Activated CD4-positive, alpha-beta T cell treated with anti-CD3 and anti-CD28 coated beads, Interleukin-2, amount 50 U/mL, for 1 hour (primary cell): ENCODE data around the gene KIF4A.

Experiments
- DNase-seq: peaks from one replicate; pipeline ENCODE4 v3.0.0-alpha.2; 2020

KIF4A gene

DNA sequence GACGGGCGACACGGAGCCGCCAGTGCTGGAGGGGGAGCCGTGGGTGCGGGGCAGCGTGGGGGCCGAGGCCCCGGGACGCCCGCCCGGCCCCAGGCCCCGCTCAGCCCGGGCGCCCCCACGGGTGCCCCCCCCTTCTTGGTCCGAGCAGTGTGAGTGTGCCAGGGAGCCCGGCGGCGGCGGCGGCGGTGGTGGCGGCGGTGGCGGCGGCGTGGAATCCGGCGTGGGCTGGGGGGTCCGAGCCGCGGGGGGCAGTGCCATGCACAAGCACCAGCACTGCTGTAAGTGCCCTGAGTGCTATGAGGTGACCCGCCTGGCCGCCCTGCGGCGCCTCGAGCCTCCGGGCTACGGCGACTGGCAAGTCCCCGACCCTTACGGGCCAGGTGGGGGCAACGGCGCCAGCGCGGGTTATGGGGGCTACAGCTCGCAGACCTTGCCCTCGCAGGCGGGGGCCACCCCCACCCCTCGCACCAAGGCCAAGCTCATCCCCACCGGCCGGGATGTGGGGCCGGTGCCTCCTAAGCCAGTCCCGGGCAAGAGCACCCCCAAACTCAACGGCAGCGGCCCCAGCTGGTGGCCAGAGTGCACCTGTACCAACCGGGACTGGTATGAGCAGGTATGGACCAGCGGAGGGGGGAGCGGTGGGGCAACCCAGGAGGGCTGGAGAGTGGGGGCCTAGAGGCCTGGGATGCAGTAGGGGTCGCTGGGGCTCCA is 155.2 kb downstream of the KIF4A start:
- DNase-seq = no peak

GRCh38 chrX:70445951-70446350 is 156.0 kb downstream of the KIF4A start:
- no peak for DNase-seq

- DNase-seq = no peak
Measured at GRCh38 chrX:70446380-70447350, 156.8 kb downstream of the KIF4A start.

DNA sequence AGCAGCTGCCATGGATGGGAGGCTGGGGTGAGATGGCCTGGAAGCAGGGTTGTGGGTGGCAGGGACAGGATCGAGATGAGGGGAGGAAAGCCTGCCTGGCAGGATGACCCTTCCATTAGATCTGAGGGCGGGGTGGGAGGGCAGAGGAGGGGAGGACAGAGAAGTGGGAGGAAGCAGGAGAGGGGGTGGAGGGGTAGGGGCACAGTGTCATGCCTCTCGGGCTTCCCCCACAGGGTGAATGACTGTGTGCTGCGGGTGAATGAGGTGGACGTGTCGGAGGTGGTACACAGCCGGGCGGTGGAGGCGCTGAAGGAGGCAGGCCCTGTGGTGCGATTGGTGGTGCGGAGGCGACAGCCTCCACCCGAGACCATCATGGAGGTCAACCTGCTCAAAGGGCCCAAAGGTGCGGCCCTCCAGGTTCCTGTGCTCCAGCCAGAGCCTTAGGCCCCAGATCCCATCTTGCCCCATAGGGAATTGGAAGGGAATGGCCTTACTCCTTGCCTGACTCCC is 159.6 kb downstream of the KIF4A start:
- no peak for DNase-seq

DNA sequence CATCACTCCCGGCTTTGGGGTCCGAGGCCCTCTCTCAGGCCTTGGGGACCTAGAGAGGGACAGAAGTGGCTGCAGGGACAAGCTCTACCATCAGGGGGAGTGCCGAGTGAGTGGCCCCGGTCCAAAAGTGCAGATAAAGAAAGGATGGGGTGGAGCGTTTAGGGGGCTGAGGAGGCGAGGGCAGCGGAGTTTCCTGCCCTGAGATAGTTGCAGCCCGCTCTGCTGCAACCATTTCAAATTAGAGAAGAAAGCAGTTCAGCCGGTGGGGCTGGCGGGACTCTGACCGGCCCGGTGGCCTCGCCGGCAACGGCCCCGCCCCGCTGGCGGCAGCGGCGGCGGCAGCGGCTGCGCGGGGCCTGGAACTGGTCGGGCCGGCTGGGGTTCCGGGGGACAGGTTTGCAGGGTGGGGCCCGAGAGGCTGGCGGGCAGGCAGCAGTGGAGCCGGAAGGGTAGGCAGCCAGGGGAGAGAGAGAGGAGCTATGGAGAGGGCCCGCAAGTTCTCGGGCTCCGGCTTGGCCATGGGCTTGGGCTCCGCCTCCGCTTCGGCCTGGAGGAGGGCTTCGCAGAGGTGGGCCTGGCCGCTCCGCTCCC is 162.3 kb downstream of the KIF4A start:
- peak; percentile 47 for DNase-seq

DNA sequence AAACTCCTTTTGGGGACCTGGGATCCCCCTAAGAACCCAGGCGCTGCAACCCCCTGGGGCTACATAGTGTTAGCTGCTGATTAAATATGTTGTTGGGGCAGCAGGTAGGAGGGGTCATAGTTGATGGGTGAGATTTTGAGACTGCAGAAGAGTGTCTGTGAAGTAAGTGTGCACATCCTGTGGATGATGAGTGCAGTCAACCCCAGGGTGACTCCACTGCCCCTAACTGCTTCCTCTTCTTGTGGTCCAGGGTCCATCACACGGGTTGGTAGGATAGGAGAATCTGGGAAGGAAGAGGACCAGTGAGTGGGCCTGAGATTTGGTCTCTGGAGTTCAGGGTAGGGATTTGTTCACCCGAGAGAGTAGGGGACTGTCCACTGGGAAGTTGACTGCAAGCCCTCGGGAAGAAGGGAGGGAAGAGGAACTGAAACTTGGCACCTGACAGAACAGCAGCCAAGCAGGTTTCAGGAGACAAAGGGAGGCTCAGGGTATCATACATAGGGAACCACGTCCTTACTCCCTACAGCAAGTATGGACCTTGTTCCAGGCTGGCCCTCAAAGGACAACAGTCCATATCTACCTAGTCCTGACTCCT is 163.2 kb downstream of the KIF4A start:
- DNase-seq = no peak

- peak; percentile 61 for DNase-seq
Measured at GRCh38 chrX:70454441-70455365, 164.8 kb downstream of the KIF4A start.

DNA sequence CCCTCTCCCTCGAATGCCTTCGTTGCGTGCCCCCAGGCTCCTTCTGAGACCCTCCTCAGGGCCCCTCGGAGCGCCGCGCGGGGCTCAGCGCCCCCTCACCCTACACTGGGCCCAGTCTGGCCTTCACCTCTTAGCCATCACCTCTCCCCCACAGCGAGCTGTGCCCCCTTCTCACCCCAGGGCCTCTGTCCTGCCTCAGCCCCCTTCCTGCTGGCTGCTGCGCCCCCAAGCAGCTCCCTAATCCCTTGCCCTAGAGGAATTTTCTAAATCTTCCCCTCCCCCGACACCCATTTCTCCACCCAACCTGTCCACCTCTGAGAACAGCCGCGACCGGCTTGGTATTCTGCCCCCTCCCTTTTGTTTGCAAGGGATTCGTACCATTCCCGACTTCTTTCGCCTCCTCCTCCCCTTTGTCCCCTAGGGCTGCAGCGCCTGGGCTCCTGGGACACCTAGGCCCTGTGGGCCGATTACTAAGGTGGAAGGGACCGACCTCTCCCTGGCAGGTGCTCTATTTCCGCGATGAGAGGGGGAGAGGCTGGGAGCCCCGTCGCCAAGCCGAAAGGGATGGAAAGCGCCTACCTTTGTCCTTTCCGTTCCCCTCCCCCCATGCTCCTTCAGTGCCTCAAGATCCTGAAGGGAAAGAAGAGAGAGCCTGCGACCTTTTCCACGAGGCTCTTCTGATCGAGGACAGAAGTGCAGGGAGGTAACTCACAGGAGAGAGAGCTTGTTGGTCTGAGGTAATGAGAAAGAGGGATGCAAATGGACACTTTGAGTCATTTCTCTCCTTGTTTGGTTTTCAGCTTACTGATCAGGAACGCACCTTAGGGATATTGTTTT is 165.7 kb downstream of the KIF4A start:
- no peak for DNase-seq

- DNase-seq = no peak
Measured at GRCh38 chrX:70456256-70456655, 166.4 kb downstream of the KIF4A start.

- DNase-seq = no peak
Measured at GRCh38 chrX:70461026-70461425, 171.1 kb downstream of the KIF4A start.

- no peak for DNase-seq
Measured at GRCh38 chrX:70464051-70464450, 174.1 kb downstream of the KIF4A start.

DNA sequence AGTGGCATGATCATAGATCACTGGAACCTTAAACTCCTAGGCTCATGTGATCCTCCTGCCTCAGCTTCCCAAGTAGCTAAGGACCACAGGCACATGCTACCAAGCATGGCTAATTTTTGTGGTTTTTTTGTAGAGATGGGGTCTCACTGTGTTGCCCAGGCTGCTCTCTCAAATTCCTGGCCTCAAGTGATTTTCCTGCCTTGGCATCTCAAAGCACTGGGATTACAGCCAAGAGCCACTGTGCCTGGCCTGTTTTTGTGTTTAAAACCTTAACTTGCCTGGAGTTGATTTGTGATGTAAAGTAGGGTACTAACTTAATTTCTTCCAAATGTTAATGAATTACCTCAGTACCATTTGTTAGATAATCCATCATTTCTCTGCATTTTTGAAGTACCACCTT is 177.1 kb downstream of the KIF4A start:
- DNase-seq = no peak

GRCh38 chrX:70468709-70469108 is 178.8 kb downstream of the KIF4A start:
- DNase-seq = no peak
